Glutamatergic neuron (in vitro differentiated cells): ENCODE data around the gene GPR183. TPM values are rescaled to one million over a fixed set of nuclear protein-coding genes. Genes with fewer than 3 reads are reported as not detected.

ENCODE experiments used
- DNase-seq: peaks from one replicate; pipeline ENCODE4 v3.0.0; 2022
- H3K27ac Mint-ChIP-seq: one replicate; pipeline ENCODE4 v1.8.0; 2020; ENCODE audit warnings: mild to moderate bottlenecking, mixed read lengths, inconsistent platforms; ENCODE audit not compliant: unreplicated experiment
- H3K27me3 Mint-ChIP-seq: one replicate; pipeline ENCODE4 v1.8.0; 2020; ENCODE audit warnings: mild to moderate bottlenecking, moderate library complexity, mixed read lengths, inconsistent platforms; ENCODE audit not compliant: unreplicated experiment
- H3K36me3 Mint-ChIP-seq: one replicate; pipeline ENCODE4 v1.8.0; 2020; ENCODE audit warnings: mild to moderate bottlenecking, mixed read lengths, inconsistent platforms; ENCODE audit not compliant: unreplicated experiment
- H3K4me1 Mint-ChIP-seq: one replicate; pipeline ENCODE4 v1.8.0; 2020; ENCODE audit warnings: mild to moderate bottlenecking, low read depth, mixed read lengths, inconsistent platforms; ENCODE audit not compliant: unreplicated experiment
- H3K4me3 Mint-ChIP-seq: one replicate; pipeline ENCODE4 v1.8.0; 2020; ENCODE audit warnings: mild to moderate bottlenecking, mixed read lengths, inconsistent platforms; ENCODE audit not compliant: unreplicated experiment
- H3K9me3 Mint-ChIP-seq: one replicate; pipeline ENCODE4 v1.8.0; 2020; ENCODE audit warnings: mild to moderate bottlenecking, moderate library complexity, mixed read lengths, inconsistent platforms; ENCODE audit not compliant: unreplicated experiment
- CTCF ChIP-seq: fragments of 200-600 bp; sonication (generic); IDR thresholded peaks from one replicate; pipeline ENCODE4 v1.5.0; 2021; ENCODE audit not compliant: partially characterized antibody, unreplicated experiment
- total RNA-seq: library from RNA; stranded (reverse); fragmentation: NEBNext Ultra II Directional; extraction: Animal tissue kit (Norgen Biotek cat#: 25700); gene quantifications from one replicate; pipeline ENCODE4 v1.2.1, GENCODE V29; 2021; ENCODE audit not compliant: unreplicated experiment

The GPR183 gene
- total RNA-seq, 1 donor from 2014 or later = not detected

DNA sequence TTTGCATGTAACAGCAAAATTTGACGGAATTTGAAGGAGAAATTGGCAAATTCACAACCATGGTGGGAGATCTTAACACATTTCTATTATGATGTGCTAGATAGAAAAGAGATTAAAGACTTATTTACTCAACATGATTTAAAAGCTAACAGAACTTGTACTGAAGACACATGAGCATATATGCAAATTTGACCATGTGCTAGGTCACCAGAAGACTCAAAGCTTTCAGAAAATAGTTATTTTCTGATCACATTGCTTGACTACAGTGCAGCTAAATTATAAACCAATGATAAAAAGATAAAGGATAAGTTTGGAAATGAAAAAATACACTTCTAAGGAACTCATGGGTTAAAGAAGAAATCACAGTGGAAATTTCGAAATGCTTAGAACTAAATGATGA lies 9.1 kb downstream of the GPR183 start:
- Mint-ChIP-seq H3K4me3 (no peak overlapping the region), H3K27ac (no peak overlapping the region), H3K9me3 (no peaks in the 10 kb centered on the region), H3K4me1 (peaks cover 5% of the 10 kb centered on the region), H3K36me3 (no peaks in the 10 kb centered on the region), H3K27me3 (no peaks in the 10 kb centered on the region)
- TF ChIP-seq CTCF = no peak
- DNase-seq = no peak

- no peak overlapping the region for H3K4me3 Mint-ChIP-seq
- H3K27ac Mint-ChIP-seq = no peak overlapping the region
- no peak for DNase-seq
- no peaks in the 10 kb centered on the region for H3K36me3 Mint-ChIP-seq
- no peaks in the 10 kb centered on the region for H3K27me3 Mint-ChIP-seq
- TF ChIP-seq CTCF = no peak
- H3K9me3 Mint-ChIP-seq = no peaks in the 10 kb centered on the region
- peaks cover 5% of the 10 kb centered on the region for H3K4me1 Mint-ChIP-seq
Observed at GRCh38 chr13:99297331-99297730, 9.9 kb downstream of the GPR183 start.

- Mint-ChIP-seq H3K27me3 (no peaks in the 10 kb centered on the region), H3K4me1 (peaks cover 5% of the 10 kb centered on the region), H3K27ac (no peak overlapping the region), H3K36me3 (no peaks in the 10 kb centered on the region), H3K9me3 (no peaks in the 10 kb centered on the region), H3K4me3 (no peak overlapping the region)
- DNase-seq = no peak
- TF ChIP-seq CTCF = no peak
Observed at GRCh38 chr13:99296398-99296797, 10.8 kb downstream of the GPR183 start.

DNA sequence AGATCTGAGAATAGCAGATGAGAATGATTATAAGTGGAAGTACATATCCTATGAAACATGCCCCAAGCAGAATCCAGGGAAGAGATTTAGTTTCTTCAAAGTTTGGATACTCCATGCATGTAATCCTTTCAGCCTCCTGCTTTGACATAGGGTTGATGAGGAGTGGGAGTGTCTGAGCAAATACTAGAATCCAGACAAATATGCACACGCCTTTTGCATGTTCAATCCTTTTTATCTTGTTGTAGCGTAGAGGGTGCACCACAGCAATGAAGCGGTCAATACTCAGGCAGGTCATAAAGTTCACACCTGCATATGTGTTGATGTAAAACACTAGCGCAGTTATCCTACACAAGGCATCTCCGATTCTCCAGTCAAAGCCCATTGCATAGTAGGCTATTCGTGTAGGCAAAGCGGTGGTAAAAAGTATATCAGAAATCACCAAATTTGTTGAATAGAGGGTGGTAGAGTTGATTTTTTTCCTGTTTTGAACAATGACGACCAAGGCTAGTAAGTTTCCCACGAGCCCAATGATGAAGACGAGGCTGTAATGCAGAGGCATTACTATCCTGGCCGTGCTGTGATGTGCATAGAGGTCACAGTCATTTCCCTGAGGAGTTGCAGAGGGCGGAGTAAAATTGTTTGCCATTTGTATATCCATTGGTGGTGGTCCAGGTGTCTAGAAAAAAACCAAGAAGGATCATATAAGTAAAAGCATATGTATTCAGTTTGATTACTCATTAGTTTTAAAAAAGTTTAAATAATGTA lies 11.5 kb downstream of the GPR183 start:
- no peak for DNase-seq
- Mint-ChIP-seq H3K4me3 (no peak overlapping the region), H3K4me1 (peaks cover 5% of the 10 kb centered on the region), H3K27me3 (no peaks in the 10 kb centered on the region), H3K9me3 (no peaks in the 10 kb centered on the region), H3K36me3 (no peaks in the 10 kb centered on the region), H3K27ac (no peak overlapping the region)
- no peak for TF ChIP-seq CTCF

DNA sequence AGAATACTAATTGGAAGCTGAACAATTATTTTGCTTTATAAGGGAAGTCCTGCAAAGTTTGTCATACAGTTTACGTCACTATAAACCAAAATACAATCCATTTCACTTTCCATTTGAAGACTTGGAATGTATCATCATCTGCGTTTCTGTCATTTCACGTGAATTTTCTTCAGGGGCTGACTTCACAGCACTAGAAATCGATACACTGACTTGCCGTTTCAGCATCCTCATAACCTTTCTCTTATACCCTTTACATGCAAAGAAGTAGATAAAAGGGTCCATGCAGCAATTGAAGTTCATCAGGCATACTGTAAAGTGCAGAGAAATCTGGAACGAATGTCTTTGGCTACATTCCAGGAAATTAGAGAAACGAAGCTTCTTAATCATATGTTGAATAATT lies 12.2 kb downstream of the GPR183 start:
- no peak for TF ChIP-seq CTCF
- Mint-ChIP-seq H3K4me1 (peaks cover 5% of the 10 kb centered on the region), H3K4me3 (no peak overlapping the region), H3K9me3 (no peaks in the 10 kb centered on the region), H3K27ac (no peak overlapping the region), H3K36me3 (no peaks in the 10 kb centered on the region), H3K27me3 (no peaks in the 10 kb centered on the region)
- no peak for DNase-seq
